ENCODE results near the gene ADRA2B.

ADRA2B gene

GRCh38 chr2:96105994-96106715, 10.2 kb downstream of the ADRA2B start:
- no peak for DNase-seq (ENCODE audit: low read depth in 3 of 3)

- DNase-seq (ENCODE audit: low read depth in 3 of 3) = no peak
These were observed 11.0 kb downstream of the ADRA2B start for GRCh38 chr2:96105152-96105915.

DNA sequence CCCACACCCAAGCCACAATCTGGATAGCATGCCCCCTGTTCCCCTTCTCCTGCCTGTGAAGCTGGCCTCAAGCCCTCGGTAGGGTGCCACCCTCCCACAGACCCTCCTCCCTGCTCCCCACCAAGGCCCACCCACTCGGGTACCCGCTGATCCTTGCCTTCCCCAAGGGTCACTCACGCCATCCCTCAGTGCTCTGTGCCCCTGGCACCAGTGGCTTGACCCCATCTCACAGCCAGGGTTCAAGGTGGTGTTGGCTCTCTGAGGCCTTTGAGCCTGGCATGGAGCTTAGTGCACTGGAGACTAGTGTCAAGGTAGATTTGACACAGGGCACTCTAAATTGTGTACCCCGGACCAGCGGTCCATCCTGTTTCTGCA, 11.9 kb downstream of the ADRA2B start:
- DNase-seq (ENCODE audit: low read depth in 3 of 3) = no peak

- no peak for DNase-seq (ENCODE audit: low read depth in 3 of 3)
These were observed 12.4 kb downstream of the ADRA2B start for GRCh38 chr2:96103761-96104486.

DNA sequence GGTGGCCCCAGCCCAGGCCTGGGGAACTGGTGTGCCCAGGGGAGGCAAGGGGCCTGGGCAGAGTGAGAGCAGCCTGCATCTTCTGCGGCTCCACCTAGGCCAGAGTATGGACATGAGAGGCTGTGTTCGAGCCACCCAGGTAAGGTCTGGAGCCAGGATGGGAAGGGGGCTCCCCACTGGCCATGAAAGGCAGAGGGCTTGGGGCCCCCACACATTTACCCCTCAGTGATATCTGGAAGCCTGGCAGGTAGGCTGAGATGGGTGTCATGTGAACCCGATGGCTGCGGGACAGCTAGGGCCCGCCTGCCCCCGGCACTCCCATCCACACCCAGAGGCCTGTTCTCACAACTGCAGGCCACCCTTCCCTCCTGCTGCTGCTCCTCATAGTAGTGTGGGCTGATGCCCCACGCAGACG, 13.2 kb downstream of the ADRA2B start:
- no peak for DNase-seq (ENCODE audit: low read depth in 3 of 3)

DNA sequence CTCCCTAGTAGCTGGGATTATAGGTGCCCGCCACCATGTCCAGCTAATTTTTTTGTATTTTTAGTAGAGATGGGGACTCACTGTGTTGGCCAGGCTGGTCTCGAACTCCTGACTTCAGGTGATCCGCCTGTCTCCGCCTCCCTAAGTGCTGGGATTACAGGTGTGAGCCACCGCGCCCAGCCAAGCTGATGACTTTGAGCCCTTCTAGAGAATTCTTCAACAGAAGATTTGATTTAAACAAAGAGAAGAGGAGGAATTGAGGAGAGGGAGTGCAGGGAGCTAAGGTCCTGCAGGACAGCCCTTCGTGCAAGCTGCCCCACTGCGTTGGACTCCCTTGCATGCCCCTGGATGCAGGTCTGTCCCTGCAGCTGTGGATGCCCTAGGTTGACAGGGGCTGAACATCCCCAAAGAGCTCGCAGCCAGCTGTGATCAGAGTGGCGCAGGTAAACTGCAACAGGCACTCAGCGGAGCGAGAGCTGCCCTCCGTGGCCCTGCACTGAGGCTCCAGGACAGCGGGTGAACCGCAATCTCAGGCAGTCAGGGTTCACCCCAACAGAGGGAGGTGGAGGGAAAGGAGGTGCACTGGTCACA, 13.7 kb downstream of the ADRA2B start:
- no peak for DNase-seq (ENCODE audit: low read depth in 3 of 3)

GRCh38 chr2:96100893-96101304, 15.5 kb downstream of the ADRA2B start:
- DNase-seq (ENCODE audit: low read depth in 3 of 3) = no peak

DNA sequence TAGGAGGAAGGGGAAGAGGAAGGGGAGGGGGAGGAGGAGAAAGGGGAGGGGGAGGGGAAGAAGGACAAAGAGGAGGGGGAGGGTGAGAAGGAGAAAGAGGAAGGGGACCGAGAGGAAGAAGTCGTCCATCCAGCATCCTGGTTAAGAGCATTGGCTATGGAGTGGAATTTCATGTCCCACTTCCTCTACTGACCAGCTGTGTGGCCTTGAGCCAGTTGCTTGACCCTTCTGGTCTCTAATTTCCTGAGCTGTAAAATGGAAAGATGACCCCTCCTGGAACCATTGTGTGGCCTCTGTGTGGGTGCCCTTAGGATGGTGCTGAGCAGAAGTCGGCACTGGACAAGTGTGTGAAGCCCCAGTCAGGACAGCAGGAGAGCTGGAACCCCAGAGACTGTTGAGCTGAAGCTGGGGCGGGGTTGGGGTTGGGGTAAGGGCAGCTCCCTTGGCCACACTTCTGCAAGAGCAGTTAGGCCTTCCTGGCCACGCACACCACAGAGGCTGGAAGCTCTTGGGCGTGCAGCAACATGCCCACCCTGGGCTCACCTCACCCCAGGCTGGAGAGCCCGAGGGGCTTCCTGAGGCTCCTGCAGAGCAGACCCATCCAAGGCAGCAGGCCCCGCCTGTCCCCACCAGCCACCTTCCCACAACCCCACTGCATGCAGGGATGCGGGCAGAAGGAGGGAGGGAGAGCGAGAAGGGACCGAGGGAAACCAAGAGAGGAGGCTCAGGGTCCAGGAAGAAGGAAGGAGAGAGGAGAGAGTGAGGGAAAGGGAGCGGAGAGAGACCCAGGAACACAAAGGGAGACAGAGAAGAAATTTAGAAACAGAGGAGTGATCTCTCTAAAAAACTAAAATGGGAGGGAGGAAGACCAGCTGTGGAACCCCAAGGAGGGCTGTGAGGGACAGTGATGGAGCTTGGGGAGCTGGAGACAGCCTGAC, 16.2 kb downstream of the ADRA2B start:
- DNase-seq (ENCODE audit: low read depth in 3 of 3) = no peak

- DNase-seq (ENCODE audit: low read depth in 3 of 3) = no peak
These were observed 17.3 kb downstream of the ADRA2B start for GRCh38 chr2:96098900-96099590.

GRCh38 chr2:96097951-96098823, 18.2 kb downstream of the ADRA2B start:
- no peak for DNase-seq (ENCODE audit: low read depth in 3 of 3)

DNA sequence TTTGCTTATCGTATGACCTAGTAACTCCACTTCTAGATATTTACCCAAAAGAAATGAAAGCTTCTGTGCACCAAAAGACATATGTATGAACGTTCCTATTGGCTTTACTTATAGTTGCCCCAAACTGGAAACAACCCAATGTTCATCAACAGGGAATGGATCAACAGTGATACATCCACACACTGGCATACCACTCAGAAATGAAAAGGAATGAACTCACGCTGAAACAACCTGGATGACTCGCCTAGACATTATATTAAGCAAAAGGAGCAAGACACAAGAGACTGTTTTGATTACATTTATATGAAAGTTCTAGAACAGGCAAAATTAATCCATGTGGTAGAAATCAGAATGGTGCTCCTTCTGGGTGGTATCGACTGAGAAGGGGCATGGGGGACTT, 18.9 kb downstream of the ADRA2B start:
- DNase-seq (ENCODE audit: low read depth in 3 of 3) = no peak

GRCh38 chr2:96095116-96095636, 21.2 kb downstream of the ADRA2B start:
- DNase-seq (ENCODE audit: low read depth in 3 of 3) = no peak

DNA sequence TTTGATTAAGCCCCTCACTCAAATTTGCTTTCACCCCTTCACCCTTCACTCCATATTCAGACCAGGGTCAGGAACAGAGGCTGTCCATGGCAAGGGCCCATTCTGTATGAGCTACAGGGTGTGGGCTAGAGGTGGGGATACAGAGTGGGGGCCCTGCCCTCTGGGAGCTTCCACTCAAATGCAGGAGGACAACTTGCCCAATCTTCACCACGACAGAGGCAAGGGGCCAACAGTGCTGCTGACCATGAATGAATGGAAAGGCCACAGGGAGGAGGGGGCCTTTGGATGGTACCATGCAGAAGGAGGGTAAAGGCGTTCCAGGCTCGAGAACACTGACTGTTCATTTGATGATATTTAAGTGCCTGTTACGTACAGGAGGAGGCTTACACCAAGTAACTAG, 22.8 kb downstream of the ADRA2B start:
- DNase-seq (ENCODE audit: low read depth in 3 of 3) = no peak

DNA sequence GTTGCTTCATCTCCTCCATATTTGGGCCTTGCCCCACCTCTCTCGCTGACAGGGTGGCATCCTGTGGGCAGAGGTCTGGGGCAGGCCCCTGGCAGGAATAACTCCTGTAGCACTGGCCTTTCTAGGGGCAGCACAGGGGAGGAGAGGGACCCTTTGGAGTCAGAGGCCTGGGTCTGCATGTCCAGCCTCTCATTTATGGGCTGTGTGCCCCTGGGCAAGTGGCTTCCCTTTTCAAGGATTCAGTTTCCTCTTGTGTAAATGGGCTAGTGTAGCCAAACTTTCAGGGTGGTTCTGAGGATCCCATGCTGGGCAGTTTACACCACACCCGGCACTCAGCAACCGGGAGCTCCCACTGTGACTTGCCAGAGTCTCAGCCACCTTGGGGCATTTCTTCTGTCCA, 23.4 kb downstream of the ADRA2B start:
- no peak for DNase-seq (ENCODE audit: low read depth in 3 of 3)

GRCh38 chr2:96092573-96092877, 23.8 kb downstream of the ADRA2B start:
- DNase-seq (ENCODE audit: low read depth in 3 of 3) = no peak

DNA sequence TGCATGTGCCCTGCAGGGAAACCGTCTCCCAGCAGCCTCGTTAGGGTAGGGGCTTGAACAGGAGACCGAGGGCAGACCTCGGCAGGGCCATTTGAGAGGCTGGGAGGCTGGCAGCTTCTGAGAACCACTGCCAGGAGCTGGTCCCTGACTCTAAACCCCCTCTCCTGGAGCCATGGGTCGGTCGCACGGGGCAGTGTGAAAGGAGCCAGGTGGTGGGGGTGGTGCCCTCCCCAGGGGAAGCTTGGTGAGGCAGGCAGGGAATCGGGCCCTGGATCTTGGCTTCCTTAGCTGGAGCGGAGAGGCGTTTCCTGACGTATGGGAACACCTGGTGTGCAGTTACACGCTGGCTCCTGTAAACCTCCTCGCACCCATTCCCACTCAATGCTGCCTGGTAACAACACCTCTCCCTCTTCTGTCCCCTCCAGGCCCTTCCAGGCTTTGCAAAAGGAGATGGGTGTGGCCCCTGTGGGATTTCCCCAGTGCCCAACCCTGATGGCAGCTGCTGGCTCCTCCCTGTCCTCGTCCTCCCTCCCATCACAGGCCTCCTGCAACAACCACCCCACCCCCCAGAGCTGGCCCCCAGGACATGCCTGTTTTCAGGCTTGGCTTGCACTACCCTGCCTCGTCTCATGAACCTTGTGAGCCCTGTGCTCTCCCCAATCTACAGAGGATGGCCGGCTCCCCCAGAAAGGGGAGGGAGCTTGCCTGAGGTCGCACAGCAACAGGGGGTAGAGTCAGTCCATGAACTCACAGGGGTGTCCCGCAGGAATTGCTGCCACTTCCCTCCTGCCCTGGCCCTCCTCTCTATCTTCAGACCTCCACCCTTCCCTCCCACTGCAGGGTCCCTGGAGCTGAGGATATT, 24.4 kb downstream of the ADRA2B start:
- DNase-seq (ENCODE audit: low read depth in 3 of 3) = no peak

DNA sequence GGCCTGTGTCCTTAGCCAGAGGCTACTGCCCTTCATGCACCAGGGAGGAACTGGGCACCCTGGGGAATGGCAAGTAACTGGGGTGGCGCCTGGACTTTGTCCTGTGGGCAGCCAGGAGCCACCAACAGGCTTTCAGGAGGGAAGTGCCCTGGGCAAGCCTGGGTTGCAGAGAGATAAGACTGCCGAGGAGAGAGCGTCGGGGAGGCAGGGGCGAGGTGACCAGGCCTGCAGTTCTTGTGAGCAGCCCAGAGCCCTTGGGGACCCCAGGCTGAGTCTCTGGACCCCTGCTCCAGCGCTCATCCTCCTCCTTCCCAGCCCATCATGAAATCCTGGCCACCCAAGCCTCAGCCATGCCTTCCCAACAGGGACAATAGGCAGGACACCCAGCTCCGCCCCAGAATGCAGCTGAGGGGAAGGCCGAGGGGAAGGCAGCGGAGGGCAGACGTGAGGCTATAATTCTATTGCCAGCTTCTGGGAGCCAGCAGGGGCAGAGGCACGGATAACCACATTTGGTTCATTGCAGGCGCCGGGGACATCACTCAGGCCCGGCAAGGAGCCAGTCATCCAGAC, 25.1 kb downstream of the ADRA2B start:
- no peak for DNase-seq (ENCODE audit: low read depth in 3 of 3)

GRCh38 chr2:96090196-96090926, 26.0 kb downstream of the ADRA2B start:
- no peak for DNase-seq (ENCODE audit: low read depth in 3 of 3)
